Fibroblast of skin of left quadriceps (primary cell): ENCODE results near the gene CFAP46.
"Not testable (repeated sequence)": the region's sequence is repeated elsewhere in the genome, so short reads cannot be mapped to it uniquely, and the experiment has no call there.

Source experiments
- DNase-seq, 2 experiments: peaks; one replicate each; pipeline ENCODE4 v3.0.0-alpha.2; 2013; ENCODE audit warnings: low read depth in 2 of 2

The CFAP46 gene

DNA sequence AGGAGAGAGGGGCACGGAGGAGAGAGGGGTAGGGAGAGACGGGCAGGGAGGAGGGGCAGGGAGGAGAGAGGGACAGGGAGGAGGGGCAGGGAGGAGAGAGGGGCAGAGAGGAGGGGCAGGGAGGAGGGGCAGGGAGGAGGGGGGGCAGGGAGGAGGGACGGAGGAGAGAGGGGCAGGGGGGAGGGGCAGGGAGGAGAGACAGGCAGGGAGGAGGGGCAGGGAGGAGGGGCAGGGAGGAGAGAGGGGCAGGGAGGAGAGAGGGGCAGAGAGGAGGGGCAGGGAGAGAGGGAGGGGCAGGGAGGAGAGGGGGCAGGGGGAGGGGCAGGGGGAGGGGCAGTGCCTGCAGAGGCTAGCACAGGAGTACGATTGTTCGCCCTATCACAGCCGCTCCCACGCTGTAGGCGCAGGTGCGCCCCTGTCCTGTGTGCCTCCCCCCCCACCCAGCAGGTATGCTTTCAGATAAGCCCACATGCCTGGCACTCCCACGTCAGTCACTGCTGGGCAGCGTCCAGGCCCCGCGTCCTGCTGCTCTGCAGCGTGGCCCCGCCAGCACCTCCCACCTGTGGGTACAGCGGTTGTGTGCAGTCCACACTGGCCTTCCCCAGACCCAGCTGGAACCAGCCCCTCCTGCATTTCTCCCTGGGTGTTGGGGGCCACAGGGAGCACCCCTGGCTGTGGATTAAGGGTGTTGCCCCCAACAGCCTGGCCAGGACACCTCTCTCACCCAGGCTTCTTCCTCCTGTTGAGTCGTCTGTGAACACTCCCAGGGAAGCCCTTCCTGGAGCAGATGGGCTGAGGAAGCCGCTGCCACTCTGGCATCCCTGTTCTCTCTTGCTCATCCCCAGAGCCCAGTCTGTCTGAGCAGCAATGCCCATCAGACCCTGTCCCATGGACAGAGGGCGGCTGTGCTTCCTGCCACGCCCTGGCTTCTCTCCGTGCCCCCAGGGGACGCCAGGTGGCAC is 167.2 kb downstream of the CFAP46 start:
- DNase-seq, result peak; percentile 91 to 93

DNA sequence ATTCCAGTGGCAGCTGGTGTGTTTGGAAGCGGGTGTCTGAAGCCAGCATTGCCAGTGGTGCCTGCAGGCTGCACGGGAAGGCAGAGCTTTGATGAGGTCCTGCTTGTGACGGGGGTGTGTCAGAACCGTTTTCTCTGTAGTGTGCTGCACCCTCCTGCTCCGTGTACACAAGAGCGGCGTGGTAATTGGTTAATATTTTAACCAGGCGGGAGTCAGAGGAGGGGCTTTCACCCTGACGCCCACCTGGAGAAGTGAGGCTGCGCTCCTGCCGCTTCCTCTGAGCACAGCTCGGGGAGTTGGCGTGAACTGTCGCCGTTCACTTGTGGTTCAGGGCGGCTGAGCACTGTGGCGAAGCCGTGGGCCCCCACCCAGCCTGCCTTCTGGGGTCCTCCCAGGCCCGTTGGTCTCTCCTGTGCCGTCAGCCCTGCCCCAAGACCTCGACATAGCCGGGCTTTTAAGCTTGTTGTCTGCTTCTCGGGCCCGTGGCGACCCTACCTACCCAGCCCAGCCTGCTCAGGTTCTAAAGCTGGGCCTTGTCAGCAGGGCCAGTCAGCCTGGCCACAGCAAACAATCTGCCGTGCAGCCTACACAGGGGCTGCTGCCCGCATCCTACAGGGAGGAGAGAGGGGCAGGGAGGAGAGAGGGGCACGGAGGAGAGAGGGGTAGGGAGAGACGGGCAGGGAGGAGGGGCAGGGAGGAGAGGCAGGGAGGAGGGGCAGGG is 168.0 kb downstream of the CFAP46 start:
- peak in 1 of 2 experiments; percentile 28 for DNase-seq

DNA sequence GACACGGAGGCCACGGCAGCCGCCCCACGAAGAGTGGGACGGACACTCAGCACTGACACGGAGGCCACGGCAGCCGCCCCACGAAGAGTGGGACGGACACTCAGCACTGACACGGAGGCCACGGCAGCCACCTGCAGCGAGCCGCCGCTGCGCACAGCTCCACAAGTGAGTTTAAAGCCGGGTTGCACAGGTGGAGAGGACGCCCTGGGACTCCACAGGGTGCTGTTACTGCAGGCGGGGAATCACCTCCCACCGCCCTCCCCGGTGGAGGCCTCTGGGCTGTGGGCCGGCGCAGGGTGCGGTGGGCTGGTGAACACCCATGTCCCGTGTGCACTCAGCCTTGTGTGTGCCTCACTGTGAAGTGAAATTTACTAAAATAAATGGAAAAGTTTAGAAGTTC is 169.6 kb downstream of the CFAP46 start:
- DNase-seq, result not testable (repeated sequence)

DNA sequence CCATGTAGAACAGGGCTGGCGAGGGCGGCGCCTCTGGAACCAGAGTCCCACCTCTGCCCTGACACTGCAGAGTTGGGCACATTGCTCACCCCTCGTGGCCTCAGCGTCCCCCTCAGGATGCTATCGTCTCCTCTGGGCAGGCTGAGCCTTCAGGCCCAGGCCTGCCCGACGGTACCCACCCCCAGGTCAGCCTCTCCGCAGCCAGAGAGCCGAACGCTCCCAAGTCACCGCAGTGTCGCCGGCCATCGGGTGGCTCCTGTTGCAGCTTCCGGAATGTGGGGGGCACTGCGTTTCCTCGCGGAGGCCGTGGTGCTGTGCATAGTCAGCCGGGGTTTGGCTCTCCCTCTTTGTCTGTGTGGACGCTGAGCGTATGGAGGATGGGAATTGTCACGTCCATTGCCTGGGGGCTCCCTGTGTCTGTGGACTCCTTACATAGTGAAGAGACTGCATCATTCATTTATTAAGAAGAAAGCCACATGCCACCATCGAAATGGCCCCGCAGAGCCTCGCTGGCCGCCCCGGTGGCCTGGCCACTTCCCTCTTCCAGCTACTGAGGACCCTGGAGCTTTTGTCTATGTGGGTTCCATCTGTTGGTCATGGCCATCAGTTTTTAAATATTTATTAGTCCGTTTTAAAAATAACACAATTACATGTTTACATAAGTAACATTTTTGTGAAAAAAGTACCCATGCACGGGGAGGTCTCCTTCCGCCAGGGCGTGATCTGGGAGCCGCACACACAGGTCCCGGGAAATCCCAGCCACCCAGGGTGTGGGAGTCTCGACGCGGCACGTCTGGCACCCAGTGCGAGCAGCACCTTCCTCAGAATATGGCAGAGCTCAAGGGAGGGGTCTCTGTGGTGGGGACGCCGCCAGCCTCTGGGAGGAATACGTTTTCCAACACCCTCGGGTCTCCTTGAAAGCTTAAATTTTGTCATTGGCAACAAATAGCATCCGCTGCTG is 172.0 kb downstream of the CFAP46 start:
- no peak for DNase-seq

DNA sequence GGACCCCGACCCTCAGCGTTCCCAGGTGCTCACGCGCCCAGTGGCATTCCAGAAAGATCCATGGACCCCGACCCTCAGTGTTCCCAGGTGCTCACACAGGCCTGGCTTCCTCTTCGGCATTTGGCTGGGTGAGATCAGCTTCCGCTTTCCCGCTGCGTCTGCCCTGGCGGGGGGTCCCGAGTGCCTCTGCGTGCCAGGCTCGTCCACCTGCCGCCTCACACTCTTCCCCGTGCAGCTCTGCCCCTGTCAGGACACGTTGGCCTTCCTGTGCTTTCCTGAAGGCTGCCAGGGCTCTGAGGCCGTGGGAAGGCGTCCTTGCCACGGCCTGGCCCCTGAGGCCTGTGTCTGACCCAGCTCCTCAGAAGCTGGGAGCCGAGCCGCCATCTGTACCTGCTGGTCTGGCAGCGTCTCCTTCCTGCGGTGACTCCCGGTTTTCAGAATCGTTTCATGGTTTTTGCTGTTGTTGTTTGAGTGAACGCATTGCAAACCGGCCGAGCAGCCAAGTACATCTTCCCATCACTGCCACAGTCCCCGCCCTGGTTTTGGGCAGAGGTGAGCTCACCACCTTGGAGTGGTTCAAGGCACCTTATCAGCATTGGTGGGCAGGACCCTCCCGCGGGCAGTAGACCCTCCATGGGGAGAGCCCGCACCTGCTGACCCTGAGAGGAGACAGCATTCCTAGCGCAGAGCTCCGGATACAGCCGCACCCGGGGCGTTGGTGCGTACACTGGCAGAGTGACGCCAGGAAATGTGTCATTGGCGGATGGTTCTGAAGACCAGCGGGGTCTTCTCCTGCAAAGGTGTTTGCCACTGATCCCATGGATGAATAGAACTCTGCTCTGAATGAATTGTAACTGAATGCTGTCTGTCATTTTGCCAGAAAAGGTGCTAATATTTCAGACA is 173.8 kb downstream of the CFAP46 start:
- no peak for DNase-seq

DNA sequence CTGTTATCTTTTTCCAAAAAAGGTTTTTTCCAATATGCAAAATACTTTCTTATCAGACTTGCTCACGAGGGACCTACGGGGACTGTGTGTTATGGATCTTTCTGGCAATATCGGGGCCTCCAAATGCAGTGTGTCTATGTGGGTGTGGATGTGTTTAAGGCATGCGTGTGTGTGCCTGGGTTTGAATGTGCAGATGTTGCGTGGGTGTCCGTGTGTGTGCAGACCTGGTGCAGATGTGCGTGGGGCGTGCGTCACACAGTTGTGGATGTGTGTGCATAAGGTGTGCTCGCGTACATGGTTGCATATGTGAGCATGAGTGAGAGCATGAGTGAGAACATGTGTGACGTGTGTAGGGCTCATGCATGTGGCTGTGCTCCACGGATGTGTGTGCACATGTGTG is 176.1 kb downstream of the CFAP46 start:
- DNase-seq, result no peak

DNA sequence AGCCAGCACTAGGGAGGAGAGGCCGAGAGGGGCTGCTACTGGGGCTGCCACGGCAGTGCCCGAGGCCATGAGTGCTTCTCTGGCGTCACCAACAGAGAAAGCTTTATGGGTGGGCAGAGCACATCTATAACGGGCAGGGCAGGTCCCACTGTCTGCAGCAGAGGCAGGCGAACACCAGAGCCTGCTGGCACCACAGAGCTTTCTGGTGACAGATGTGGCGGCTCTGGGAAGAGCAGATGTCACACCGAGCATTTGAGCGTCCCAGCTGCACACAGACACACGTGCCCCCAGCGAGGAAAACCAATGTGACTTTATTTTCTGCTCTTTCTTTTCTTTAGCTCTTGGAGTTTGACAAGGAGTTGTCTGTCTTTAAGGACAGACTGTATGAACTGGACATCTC is 176.9 kb downstream of the CFAP46 start:
- no peak for DNase-seq

DNA sequence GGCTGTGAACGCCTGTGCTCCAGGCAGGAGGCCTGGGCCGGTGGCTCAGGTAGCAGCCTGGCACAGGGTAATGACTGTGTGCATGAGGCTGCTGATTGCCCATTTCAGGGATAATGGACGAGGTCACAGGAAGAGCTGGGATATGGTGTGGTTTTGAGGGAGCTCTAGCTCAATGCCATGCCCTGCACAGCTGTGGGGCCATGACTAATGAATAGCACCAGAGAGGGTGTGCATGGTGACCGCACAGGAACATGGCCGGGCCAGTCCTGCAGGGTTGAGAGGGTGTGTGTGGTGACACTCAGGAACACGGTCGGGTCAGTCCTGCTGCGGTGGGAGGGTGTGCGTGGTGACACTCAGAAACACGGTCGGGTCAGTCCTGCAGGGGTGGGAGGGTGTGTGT is 178.3 kb downstream of the CFAP46 start:
- DNase-seq, result no peak

DNA sequence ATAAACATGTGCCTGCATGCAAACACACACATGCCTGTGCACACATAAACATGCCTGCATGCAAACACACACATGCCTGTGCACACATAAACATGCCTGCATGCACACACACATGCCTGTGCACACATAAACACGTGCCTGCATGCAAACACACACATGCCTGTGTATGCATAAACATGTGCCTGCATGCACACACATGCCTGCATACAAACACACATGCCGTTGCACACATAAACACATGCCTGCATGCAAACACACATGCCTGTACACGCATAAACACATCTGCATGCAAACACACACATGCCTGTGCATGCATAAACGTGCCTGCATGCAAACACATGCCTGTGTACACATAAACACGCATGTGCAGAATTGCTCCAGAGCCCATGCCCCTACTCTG is 178.8 kb downstream of the CFAP46 start:
- DNase-seq, result no peak

DNA sequence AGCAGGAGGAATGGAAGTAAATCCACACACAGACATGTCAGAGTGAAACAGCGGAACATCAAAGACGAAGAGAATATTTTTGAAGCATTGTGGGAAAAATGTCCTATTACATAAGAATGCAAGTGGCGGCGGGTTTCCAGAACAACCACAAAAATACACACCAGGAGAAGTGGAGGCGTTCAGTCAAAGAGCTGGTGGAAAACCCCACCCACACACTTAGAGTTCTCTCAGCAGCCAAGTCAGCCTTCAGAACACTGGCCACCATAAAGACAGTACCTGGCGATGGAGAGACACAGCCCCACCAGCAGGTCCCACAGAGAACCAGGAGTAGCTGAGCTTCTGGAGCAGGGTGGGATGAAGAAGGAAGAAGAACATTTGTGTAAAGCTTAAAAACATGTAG is 180.1 kb downstream of the CFAP46 start:
- no peak for DNase-seq

DNA sequence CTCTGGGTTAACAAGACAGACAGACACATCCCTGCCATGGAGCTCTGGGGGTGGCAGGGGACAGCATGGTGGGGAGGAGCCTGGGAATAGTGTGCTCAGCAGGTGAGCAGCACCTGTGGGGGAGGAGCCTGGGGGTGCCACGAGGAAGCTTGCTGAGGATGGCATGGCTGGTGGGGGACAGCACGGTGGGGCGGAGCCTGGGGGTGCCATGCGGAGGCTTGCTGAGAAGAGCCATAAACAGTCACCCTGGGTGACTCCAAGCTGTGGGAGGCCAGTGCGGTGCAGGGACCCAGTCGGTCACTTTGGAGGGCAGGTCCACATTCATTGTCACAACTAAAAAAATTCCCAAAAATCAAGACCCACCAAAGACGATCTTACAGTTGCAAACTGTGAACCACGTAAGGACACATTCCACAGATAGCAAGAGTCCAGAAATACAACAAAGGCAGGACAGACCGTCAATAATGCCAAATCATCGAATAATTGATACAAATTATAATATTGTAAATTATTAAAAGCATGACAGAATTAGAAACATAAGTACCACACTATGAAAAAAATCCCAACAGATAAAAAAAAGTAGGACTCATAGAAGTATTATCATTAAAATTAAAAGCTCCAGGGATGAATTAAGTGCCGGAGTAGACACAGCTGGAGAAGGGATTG is 180.8 kb downstream of the CFAP46 start:
- DNase-seq, result no peak

DNA sequence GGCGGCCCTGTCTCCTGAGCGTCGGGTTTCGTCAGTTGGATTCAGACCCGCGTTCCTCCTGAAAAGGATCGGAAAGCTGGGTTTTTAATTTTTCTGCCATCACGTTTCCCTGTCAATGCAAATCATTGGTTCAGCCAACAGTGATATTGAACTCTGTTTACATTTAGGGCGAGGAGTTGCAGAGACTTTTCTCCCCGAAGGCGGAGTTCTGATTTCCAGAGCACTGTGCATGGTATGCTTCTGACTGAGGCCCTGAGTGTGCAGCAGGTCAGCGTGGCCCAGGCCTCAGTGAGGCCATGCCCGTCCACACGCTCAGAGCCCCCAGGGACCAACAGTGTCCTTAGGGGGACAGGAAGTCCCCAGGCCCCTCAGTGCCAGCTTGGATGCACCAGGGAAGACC is 183.5 kb downstream of the CFAP46 start:
- no peak for DNase-seq
